Stimulated activated CD4-positive, alpha-beta T cell treated with anti-CD3 and anti-CD28 coated beads, Interleukin-2, amount 100 ng/mL, for 4 hours (primary cell): ENCODE results near the gene CD28.
"Not testable (repeated sequence)": the region's sequence is repeated elsewhere in the genome, so short reads cannot be mapped to it uniquely, and the experiment has no call there.

ENCODE experiments used
- DNase-seq: peaks from one replicate; pipeline ENCODE4 v3.0.0-alpha.2; 2020; ENCODE audit warnings: low read depth

Gene CD28

GRCh38 chr2:203687165-203687564 is 19.3 kb upstream of the CD28 start:
- DNase-seq: no peak

DNA sequence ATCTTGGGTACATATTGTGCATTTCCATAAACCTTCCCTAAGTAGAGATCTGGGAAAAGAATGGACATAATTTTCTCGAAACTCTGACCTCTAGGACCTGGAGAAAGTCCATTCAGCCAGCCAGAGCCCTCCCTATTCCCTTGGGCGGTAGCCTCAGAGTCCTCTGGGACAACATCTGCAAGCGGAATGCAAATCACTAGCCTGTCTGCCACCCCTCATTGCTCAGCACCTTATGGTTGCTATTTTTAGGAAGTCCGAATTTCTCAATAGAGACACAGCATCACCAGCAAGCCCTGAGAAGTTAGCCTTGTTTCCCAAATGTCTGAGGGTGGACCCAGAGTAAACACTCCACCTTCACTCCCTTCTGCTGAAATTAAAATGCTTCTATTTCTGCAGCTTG is 17.6 kb upstream of the CD28 start:
- no peak for DNase-seq

DNA sequence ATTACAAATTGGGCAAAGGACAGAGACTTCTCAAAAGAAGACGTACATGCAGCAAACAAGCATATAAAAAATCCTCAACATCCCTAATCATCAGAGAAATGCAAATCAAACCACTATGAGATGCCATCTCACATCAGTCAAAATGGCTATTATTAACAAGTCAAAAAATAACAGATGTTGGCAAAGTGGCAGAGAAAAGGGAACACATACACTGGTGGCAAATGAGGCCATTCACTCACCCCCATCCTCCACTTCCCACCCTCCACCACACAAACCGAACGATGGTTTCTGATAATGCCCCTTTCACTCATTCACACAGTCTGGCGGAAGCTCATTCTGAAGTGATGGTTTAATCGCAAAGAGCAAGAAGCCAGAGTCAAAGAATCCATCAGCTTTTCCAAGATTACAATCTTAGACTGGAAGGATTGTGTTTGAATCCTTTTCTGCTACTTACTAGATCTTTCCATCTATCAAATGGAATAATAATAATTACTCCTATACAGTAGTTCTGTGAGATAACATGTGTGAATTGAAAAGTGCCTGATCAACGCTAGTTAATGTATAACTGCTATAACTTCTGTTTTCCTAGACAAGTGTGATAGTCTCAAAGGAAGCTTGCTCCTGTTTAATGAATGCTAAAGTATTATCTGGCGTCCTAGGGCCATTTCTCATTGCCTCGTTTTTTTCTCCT is 16.9 kb upstream of the CD28 start:
- DNase-seq: no peak

DNA sequence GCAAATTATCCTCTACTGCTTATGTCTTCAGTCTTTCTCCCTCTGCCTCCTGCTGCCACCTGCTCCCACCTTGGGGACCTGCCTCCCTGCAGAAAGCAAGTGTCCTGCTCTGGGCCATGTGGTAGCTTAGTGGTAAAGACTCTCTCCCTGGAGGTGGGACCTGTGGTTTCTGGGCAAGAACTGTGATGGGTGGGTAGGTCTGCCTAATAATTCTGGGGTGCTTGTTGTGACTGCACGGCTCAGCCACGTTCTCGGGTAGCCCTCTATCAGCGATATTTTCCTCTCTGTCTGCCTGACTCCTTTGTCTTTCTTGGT is 16.4 kb upstream of the CD28 start:
- no peak for DNase-seq

GRCh38 chr2:203690441-203691047 is 15.9 kb upstream of the CD28 start:
- no peak for DNase-seq

GRCh38 chr2:203691149-203691548 is 15.3 kb upstream of the CD28 start:
- no peak for DNase-seq

GRCh38 chr2:203692031-203692710 is 14.3 kb upstream of the CD28 start:
- no peak for DNase-seq

- DNase-seq: no peak
Observed at GRCh38 chr2:203693242-203693879, 13.1 kb upstream of the CD28 start.

DNA sequence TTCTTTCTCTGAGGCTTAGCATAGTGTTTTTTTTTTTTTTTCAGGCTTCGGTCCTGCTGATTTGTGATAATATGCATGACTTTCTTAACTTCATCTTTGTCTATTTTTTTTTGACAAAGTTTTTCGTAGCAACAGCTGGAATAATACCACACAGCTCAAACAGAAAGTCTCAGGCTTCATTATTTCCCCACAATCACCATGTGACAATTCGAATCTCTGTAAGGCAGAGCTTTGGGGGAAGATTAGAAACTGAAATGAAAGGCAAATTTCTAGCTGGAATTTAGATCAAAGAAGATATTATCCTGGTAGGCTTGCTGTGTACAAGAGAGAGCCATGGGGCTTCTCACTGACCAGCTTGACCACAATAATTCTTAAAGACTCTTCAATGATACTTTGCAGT is 12.2 kb upstream of the CD28 start:
- no peak for DNase-seq

DNA sequence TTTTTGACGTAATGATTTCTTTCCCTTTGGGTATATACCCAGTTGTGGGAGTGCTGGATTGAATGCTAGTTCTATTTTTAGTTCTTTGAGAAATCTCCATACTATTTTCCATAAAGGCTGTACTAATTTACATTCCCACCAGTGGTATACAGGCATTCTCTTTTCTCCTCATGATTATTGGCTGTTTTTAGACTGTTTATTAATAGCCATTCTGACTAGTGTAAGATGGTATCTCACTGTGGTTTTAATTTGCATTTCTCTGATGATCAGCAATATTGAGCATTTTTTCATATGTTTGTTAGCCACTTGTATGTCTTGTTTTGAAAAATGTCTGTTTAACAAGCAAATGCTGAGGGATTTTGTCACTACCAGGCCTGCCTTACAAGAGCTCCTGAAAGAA is 9.2 kb upstream of the CD28 start:
- DNase-seq: no peak

DNA sequence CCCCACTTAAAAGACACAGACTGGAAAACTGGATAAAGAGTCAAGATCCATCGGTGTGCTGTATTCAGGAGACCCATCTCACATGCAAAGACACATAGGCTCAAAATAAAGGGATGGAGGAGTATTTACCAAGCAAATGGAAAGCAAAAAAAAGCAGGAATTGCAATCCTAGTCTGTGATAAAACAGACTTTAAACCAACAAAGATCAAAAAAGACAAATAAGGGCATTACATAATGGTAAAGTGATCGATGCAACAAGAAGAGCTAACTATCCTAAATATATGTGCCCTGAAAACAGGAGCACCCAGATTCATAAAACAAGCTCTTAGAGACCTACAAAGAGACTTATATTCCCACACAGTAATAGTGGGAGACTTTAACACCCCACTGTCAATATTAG is 8.7 kb upstream of the CD28 start:
- DNase-seq: not testable (repeated sequence)

- not testable (repeated sequence) for DNase-seq
Observed at GRCh38 chr2:203698410-203698809, 8.0 kb upstream of the CD28 start.

GRCh38 chr2:203704430-203704829 is 2.0 kb upstream of the CD28 start:
- no peak for DNase-seq

DNA sequence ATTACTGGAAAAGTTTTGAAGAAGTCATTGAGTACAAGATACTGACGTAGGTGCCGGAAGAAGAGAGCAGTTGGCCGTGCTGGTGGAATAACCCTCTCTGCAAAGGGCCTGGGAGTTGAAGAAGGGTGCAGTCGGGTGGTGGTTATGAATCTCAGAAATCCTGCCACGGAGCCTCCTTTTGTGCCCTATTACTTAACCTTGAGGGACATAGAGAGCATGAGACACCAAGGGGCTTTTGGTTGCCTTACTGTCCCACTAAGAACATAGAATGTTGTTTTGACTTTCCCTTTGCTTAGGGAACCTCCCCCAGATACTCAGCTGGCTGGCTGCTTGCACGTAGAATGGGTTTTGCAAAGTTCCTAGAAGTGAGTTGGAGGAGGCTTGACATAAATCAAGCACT is 1.3 kb upstream of the CD28 start:
- no peak for DNase-seq

DNA sequence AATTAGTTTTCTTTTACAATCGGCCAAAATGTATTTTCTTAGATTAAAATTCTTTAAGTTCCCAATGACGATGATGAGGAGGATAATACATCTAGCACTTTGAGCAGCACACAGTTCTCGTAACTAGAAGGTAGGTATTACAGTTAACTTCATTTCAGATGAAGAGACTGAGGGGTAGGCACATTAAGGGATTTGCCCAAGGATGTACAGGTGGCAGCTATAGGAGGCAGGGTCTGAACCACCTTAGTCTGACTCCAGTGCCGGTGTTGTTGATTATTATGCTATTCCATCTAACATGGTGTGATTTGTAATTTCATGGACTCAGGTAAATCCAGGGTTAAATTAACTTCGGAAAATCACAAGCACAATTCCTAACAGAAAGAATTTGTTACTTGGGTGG is 1.1 kb downstream of the CD28 start:
- DNase-seq: no peak

- DNase-seq: no peak
Observed at GRCh38 chr2:203708846-203709396, 2.5 kb downstream of the CD28 start.

DNA sequence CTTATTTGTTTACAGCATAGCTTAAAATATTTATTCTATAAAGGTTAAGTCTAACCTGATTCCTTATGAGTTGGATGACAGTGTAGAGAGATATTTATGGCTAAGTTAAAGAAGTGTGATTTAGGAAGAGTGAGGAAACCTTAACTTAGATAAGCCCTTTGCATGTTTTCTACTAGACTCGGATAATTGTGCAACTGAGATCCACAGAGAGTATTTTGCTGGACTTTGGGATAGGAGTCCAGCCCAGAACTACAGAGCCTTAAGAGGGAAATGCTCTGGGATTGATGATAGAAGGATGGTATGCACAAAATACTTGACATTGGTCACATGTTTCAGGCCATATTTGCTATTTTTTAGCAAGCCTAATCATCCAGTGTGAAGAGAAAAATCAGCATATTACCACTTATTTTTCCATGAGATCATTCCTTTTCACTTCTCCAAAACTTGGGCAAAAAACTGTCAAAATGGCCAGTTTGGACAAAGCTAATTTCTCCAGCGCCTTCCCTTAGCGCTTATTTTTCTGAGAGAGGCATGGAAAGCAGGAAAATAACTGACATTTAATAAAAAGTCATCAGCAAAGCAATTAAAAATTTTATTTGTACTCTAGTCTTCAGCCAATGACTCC is 3.1 kb downstream of the CD28 start:
- no peak for DNase-seq

- no peak for DNase-seq
Observed at GRCh38 chr2:203710226-203710625, 3.8 kb downstream of the CD28 start.

DNA sequence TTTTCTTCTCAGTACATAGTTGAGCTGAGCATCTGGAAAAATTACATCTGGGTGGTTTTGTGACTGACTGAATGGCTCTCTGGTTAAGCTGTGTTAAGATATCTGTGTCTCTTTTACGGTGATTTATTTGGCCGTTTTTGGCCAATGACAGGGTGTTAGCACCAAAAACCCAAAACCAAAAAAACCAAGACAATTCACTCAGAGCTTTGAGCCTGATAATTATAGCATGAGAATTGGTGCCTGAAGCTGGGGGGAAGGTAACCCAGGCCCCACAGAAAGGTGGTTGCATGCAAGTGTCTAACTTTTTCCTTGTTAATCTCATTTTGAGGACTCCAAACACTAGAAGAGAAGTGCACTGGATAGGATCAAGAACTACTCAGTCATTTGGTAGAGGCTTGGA is 4.5 kb downstream of the CD28 start:
- no peak for DNase-seq

DNA sequence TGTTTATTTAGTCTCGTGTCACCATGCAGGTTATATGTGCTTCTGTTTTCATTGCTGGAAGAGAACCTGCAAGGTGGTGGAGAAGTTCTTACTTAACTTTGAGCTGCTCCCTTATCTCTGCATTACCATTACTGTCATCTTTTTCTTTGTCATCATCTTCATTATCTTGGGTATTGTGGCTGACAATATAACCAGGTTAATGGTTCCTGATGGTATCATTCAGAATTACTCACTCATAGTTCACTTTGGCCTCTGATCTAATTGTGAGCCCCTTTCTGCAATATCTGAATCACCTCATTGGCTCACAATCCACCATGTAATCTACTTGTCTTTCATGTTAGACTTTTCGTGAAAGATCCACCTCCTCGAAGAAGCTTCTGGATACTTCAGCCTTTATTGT is 5.0 kb downstream of the CD28 start:
- no peak for DNase-seq

- DNase-seq: no peak
Observed at GRCh38 chr2:203713381-203713780, 6.9 kb downstream of the CD28 start.

DNA sequence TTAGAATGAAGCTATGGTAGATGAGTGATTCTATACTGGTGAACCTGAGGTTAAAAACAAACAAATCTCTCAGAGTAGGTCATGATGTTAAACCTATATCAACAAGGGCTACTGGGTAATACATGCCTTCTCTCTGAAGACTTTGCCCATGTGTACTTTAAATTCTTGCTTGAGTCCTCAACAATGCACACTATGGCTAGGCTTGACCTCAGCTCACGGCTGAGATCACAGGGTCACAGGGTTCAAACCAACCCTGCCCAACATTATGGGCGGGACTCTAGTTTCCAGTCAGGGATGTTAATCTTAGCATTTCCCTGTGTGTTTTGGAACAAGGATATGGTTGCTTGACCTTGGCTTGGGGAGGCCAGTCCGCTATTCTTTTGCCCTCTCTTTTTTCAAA is 7.7 kb downstream of the CD28 start:
- no peak for DNase-seq

- DNase-seq: no peak
Observed at GRCh38 chr2:203715744-203716143, 9.3 kb downstream of the CD28 start.
